IMR-90 (cell line): ENCODE results near the gene NR0B2.

Experiments
- BHLHE40 ChIP-seq: fragments of 150-350 bp; IDR thresholded peaks from 2 replicates; pipeline ENCODE4 v1.6.1; 2016; ENCODE audit warnings: mild to moderate bottlenecking, low read depth, low read length
- CEBPB ChIP-seq: IDR thresholded peaks from 2 replicates; pipeline ENCODE4 v1.6.1; 2012; ENCODE audit warnings: low read depth, low read length, improper control_type of control experiment
- CTCF ChIP-seq: conservative IDR thresholded peaks from 2 replicates; pipeline ENCODE4 v1.5.1; 2012; ENCODE audit warnings: mild to moderate bottlenecking, low read depth, low read length, improper control_type of control experiment
- ELK1 ChIP-seq: fragments of 150-350 bp; IDR thresholded peaks from 2 replicates; pipeline ENCODE4 v1.6.1; 2016; ENCODE audit warnings: low read depth, mild to moderate bottlenecking, low read length, moderate library complexity, borderline replicate concordance
- FOS ChIP-seq: fragments of 150-350 bp; IDR thresholded peaks from 2 replicates; pipeline ENCODE4 v1.6.1; 2016; ENCODE audit warnings: low read depth, low read length
- MAFK ChIP-seq: IDR thresholded peaks from 2 replicates; pipeline ENCODE4 v1.6.1; 2012; ENCODE audit warnings: low read depth, low read length, improper control_type of control experiment
- MAZ ChIP-seq: IDR thresholded peaks from 2 replicates; pipeline ENCODE4 v1.6.1; 2012; ENCODE audit warnings: low read depth, mild to moderate bottlenecking, low read length, improper control_type of control experiment, moderate library complexity, borderline replicate concordance
- MXI1 ChIP-seq: IDR thresholded peaks from 2 replicates; pipeline ENCODE4 v1.6.1; 2012; ENCODE audit warnings: low read depth, mild to moderate bottlenecking, low read length, moderate library complexity, borderline replicate concordance
- POLR2A ChIP-seq: IDR thresholded peaks from 2 replicates; pipeline ENCODE4 v1.6.1; 2012; ENCODE audit warnings: mild to moderate bottlenecking, low read depth, low read length
- RAD21 ChIP-seq: IDR thresholded peaks from 2 replicates; pipeline ENCODE4 v1.6.1; 2012; ENCODE audit warnings: low read length, improper control_type of control experiment
- RCOR1 ChIP-seq: IDR thresholded peaks from 2 replicates; pipeline ENCODE4 v1.6.1; 2012; ENCODE audit warnings: mild to moderate bottlenecking, low read length, improper control_type of control experiment; ENCODE audit not compliant: insufficient replicate concordance
- RFX5 ChIP-seq: IDR thresholded peaks from 2 replicates; pipeline ENCODE4 v1.8.0; 2012; ENCODE audit warnings: low read depth, mild to moderate bottlenecking, low read length, moderate library complexity
- SMC3 ChIP-seq: fragments of 150-350 bp; IDR thresholded peaks from 2 replicates; pipeline ENCODE4 v1.6.1; 2016; ENCODE audit warnings: low read depth, mild to moderate bottlenecking, antibody characterized with exemption, low read length, moderate library complexity
- USF2 ChIP-seq: fragments of 150-350 bp; IDR thresholded peaks from 2 replicates; pipeline ENCODE4 v1.6.1; 2017; ENCODE audit warnings: mild to moderate bottlenecking, antibody characterized with exemption, low read length, low read depth

- TF ChIP-seq CTCF (no peak), POLR2A (no peak), SMC3 (no peak), CEBPB (no peak), RFX5 (no peak), MAFK (no peak), FOS (no peak), RAD21 (no peak), BHLHE40 (no peak), USF2 (no peak), ELK1 (no peak), MAZ (no peak), MXI1 (no peak), RCOR1 (no peak)
These were observed 1.5 kb upstream of the NR0B2 start for GRCh38 chr1:26915204-26915842.
